IPS-15b (cell line): ENCODE data around the gene CISTR.

ENCODE experiments used
- H3K27me3 ChIP-seq: one replicate; pipeline ENCODE4 v1.6.1; 2013; ENCODE audit warnings: low read length; ENCODE audit not compliant: control insufficient read depth, insufficient read depth
- H3K36me3 ChIP-seq: one replicate; pipeline ENCODE4 v1.6.1; 2013; ENCODE audit warnings: low read length; ENCODE audit not compliant: control insufficient read depth, insufficient read depth
- H3K4me1 ChIP-seq: one replicate; pipeline ENCODE4 v1.6.1; 2013; ENCODE audit warnings: mild to moderate bottlenecking, low read length; ENCODE audit not compliant: control insufficient read depth, insufficient read depth
- H3K4me3 ChIP-seq: one replicate; pipeline ENCODE4 v1.5.1; 2013; ENCODE audit warnings: low read depth, low read length
- H3K9ac ChIP-seq: one replicate; pipeline ENCODE4 v1.6.1; 2013; ENCODE audit warnings: low read depth, mild to moderate bottlenecking, low read length
- H3K9me3 ChIP-seq: one replicate; pipeline ENCODE4 v1.6.1; 2013; ENCODE audit warnings: mild to moderate bottlenecking, low read length; ENCODE audit not compliant: control insufficient read depth, insufficient read depth

Gene CISTR

DNA sequence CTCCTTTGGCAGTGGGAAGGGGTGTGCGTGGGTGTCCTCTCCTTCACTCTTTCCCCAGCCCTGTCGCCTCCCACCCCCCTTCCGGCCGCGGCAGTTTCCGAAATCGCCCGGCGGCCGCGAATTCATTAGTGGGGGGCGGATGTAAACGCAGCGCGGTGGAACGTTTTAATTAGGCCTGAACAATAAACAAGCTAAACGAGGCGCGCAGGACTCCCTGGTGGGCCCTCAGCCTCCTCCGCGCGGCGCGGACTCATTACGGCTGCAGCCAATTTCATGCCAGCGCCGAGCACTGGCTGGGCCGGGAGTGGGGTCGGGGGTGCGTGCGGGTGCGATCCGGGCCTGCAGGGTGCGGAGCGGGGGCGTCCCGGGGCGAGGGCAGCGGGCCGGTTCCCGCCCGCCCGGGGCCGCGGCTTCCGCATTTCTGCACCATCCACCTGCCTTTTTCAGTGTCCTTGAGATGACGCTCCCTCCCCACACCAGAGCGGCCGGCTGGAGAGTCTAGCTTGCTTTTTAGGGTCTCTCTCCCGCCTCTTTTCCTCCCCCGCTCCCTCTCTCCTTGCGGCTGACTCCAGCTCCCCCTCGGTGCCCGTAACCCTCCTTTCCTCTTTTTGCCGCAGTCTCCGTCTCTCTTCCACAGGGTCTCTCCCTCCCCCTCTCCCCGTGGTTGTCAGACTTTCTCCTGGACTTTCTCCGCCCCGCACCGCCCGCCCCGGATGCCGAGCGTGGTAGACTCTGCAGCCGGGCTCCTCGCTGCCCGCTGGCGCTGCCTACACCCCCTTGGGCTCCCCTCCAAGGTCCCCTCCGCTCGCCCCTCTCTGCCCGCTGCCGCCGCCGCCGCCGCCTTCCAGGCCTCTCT lies at the start of gene CISTR:
Gene CISTR (minus strand): TSS at position 644 of the 856 bp plus-strand sequence.
- Histone ChIP-seq H3K4me1 (peaks cover 2% of the 10 kb centered on the region), H3K9ac (no peak within 1 kb of the TSS), H3K36me3 (no peaks in the 10 kb centered on the region), H3K4me3 (peak within 1 kb of the TSS; percentile 51), H3K27me3 (peaks cover 99% of the 10 kb centered on the region), H3K9me3 (no peaks in the 10 kb centered on the region)

DNA sequence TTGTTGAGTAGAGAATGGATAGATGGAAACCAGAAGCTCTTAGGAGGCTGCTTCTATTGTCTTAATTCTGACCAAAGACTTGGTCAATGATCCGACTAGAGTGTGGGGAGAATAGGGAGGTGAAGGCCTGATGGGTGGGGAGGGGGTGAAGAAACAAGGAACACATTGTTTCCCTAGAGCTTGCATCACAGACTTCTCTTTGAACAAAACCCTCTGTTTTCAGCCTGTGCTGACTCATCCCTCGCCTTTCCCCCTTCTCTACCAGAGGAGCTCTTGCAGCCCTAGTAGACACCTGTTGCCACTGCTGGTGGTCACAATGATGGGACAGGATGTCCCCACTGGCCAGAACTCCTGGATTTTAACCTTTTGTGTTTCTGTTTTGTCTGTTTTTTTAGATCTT lies 46.8 kb upstream of the CISTR start:
- Histone ChIP-seq H3K4me3 (no peak overlapping the region), H3K27me3 (peaks cover 71% of the 10 kb centered on the region), H3K9me3 (no peaks in the 10 kb centered on the region), H3K36me3 (no peaks in the 10 kb centered on the region), H3K9ac (no peak overlapping the region), H3K4me1 (no peaks in the 10 kb centered on the region)

DNA sequence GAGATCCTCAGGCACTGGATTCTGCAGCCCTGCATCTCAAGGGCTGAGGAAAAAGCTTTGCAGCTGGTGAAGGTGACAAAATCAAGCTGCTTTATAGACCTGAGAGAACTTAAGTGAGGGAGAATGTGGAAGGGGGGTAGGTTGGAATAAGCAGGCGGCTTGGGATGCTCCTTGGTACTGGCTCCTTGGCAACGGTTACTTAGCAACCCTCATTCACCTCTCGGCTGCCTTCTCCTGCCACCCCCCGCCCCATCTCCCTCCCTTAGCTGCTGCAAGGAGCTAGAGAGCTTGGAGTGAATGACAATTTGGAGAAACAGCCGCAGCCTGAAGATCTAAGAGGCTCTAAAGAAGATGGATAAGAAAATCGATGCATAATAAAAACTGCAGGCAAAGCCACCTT lies 44.1 kb upstream of the CISTR start:
- Histone ChIP-seq H3K9me3 (no peaks in the 10 kb centered on the region), H3K9ac (no peak overlapping the region), H3K4me1 (no peaks in the 10 kb centered on the region), H3K4me3 (no peak overlapping the region), H3K36me3 (no peaks in the 10 kb centered on the region), H3K27me3 (peaks cover 71% of the 10 kb centered on the region)

DNA sequence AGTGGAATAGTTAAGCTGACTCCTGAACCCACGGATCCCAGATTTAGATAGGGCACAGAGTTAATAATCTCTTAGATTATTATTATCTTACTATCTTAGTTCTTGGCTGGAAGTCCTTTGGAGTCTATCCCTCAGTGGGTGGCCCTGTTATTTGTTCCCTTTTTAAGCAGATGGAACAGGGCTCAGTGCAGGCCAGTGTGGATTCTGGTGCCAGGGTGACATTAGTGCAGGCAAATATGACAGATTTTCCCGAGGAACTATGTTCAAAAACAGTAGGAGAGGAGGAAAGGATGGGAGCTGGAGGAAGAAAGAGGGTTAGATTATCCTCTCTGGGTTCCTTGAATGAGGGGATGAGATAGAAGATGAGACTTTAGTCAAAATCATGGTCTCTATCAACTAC lies 41.4 kb upstream of the CISTR start:
- Histone ChIP-seq H3K9ac (no peak overlapping the region), H3K4me3 (no peak overlapping the region), H3K36me3 (no peaks in the 10 kb centered on the region), H3K27me3 (peaks cover 57% of the 10 kb centered on the region), H3K9me3 (no peaks in the 10 kb centered on the region), H3K4me1 (no peaks in the 10 kb centered on the region)

DNA sequence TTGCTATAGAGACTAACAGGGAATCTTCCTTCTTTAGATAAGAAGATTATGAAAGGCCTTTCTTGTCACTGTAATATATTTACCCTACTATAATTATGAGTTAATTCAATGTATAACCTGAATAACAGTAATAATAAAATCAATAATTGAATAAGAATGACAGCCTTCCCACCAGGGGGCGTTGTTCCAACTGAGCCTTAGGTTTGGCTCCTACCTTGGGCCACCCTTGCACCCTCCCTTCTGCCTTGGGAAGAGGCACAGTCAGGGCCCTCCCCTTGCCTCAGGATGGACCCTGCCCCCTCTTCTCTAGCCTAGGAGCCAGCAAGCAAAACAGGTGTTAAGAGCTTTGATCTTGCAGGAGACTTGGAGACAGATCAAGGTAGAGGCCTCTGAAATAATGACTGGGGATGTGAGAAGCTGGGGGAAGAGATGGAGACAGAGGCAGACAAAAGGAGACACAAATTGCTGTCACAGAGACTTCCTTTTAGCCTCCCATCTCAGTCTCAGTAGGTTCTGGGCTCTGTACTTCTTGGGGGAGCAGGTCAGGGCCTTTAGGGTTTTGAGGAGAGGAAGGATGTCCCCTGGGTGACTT lies 40.1 kb upstream of the CISTR start:
- no peak overlapping the region for H3K9ac ChIP-seq
- H3K9me3 ChIP-seq, result no peaks in the 10 kb centered on the region
- peaks cover 51% of the 10 kb centered on the region for H3K27me3 ChIP-seq
- no peaks in the 10 kb centered on the region for H3K36me3 ChIP-seq
- H3K4me3 ChIP-seq, result no peak overlapping the region
- no peaks in the 10 kb centered on the region for H3K4me1 ChIP-seq

DNA sequence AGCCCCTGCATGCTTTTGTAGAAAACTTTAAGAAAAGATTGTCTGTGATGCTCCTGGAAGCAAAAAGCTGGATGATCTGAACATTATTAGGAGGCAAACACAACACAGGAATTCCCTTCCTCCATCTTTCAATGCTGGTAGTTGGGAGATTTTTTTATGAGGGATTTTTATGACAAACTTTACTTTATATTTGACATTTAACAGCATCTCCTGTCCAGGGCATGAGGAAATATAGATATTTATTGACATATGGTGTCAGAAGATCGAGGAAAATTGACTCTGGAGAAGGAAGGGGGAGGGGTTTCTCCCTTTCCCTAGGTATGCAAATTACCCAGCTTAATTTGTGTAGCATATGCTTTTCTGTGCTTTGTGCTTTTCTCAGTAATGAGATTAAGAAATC lies 37.8 kb upstream of the CISTR start:
- H3K4me3 ChIP-seq, result no peak overlapping the region
- no peaks in the 10 kb centered on the region for H3K4me1 ChIP-seq
- H3K36me3 ChIP-seq, result no peaks in the 10 kb centered on the region
- no peaks in the 10 kb centered on the region for H3K9me3 ChIP-seq
- no peak overlapping the region for H3K9ac ChIP-seq
- peaks cover 35% of the 10 kb centered on the region for H3K27me3 ChIP-seq

DNA sequence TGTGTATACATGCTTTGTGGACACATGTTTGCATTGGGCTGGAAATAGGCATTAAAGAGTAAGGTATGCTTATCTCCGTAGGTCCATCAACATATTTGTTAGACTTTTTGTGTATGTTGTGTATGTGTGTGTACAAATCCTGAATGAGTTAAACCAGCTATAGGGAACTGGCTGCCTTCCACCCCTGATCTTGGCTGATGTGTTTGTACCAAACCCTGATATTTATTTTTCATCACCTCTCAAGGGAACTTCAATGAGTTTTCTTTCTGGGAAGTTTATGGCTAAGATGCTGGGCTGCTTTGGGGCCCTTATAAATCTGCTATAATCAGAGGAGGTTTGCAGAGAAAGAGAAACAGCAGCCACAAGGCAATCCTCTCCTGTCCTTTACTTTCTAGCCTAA lies 37.1 kb upstream of the CISTR start:
- Histone ChIP-seq H3K9ac (no peak overlapping the region), H3K4me3 (no peak overlapping the region), H3K27me3 (peaks cover 29% of the 10 kb centered on the region), H3K36me3 (no peaks in the 10 kb centered on the region), H3K4me1 (no peaks in the 10 kb centered on the region), H3K9me3 (no peaks in the 10 kb centered on the region)

DNA sequence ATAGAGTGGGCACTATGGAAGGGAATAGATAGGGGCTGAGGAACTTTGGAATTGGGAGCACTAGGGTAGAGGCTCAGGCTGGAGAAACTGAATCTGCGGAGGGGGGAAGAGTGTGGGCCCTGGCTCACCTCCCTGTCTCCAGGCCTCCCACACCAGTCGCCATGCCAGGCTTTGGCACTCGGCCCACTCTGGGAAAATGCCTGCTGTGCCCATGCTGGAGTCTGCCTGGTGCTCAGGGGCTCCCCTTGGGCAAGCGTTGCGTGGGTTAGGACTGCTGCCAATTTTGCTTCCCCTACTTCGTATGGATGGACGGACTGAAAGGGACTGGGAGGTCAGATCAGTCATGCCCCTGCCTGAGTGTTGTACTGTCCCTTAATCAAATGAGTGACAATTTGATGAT lies 34.6 kb upstream of the CISTR start:
- Histone ChIP-seq H3K4me1 (no peaks in the 10 kb centered on the region), H3K4me3 (no peak overlapping the region), H3K27me3 (peaks cover 23% of the 10 kb centered on the region), H3K36me3 (no peaks in the 10 kb centered on the region), H3K9ac (no peak overlapping the region), H3K9me3 (no peaks in the 10 kb centered on the region)

DNA sequence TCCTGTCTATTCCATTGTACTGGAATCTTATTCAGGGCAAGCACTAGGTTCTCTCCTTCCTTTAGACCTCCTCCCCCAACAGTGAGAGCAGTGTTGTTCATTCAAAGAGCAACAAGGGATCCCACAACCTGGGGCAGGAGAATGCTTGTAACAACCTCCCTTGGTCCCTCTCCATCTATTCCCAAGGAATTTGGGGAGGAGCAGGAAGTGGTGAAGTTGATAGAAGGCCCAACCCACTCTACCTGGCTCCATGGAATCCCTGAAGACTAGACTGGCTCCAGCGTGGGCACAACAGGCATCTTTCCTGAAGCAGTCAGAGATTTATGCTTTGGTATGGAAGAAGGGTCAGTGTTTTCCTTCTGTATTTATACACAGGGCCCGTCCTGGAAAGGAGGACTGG lies 33.4 kb upstream of the CISTR start:
- H3K4me1 ChIP-seq, result no peaks in the 10 kb centered on the region
- H3K9me3 ChIP-seq, result no peaks in the 10 kb centered on the region
- no peaks in the 10 kb centered on the region for H3K36me3 ChIP-seq
- peaks cover 25% of the 10 kb centered on the region for H3K27me3 ChIP-seq
- no peak overlapping the region for H3K9ac ChIP-seq
- H3K4me3 ChIP-seq, result no peak overlapping the region

DNA sequence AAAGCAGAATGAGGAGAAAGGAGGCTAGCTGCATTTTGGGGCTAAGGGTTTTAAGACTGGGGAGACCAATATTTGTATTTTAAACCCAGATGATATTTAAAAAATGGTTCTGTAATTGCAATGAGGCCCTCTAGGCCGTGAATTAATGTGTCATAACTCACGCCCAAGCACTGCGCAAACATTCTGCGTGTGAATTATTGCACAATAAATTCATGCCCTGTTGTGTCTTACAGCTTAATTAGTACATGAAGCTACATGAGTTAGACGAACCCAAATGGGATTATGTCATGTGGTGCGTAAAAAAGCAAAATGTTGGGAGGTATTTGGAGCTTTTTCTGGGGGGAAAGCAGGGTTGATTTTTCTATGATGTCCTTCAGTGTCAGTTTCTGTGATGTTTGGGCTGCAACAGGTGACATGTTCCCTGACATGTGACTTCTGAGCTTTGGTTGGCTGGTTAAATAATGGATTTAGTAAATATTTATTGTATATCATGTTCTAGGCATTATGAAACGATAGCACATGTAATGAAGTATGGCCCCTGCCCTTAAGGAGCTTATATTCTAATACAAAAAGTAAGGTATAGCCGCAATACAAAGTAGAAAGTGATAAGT lies 30.4 kb upstream of the CISTR start:
- Histone ChIP-seq H3K4me1 (no peaks in the 10 kb centered on the region), H3K36me3 (no peaks in the 10 kb centered on the region), H3K9me3 (no peaks in the 10 kb centered on the region), H3K4me3 (no peak overlapping the region), H3K27me3 (peaks cover 35% of the 10 kb centered on the region), H3K9ac (no peak overlapping the region)

DNA sequence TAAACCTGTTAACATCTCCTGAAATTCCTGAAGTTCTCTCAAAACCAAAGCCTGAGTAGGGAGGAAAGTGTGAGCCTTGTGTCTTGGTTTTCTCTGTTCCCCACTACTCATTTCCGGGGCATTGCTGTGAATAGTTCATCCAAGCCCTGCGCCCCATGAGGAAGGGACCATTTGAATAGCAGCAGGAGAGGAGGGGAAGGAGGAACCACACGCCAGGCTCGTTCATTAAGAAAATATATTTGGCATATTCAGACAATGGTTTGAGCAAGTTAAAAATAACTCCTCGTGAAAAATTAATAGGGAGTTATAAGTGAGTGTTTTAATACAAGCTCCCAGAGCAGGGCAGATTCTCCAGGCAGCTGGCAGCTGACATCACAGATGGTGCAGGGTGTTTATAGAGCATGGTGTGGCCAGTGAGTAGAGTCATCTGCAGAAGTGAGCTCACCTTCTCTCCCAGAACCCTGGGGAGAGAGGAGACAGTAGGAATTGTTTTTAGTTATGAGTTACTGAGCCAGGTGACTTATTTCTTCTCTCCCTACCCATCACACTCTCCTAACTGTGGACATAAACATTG lies 29.5 kb upstream of the CISTR start:
- no peaks in the 10 kb centered on the region for H3K36me3 ChIP-seq
- H3K9me3 ChIP-seq, result no peaks in the 10 kb centered on the region
- peaks cover 37% of the 10 kb centered on the region for H3K27me3 ChIP-seq
- no peak overlapping the region for H3K9ac ChIP-seq
- H3K4me3 ChIP-seq, result no peak overlapping the region
- H3K4me1 ChIP-seq, result no peaks in the 10 kb centered on the region
